SK-N-SH treated with all-trans-retinoic acid at 6 μM for 48 hours (cell line): ENCODE measurements around the gene LONP2.
"Not testable (repeated sequence)": the region's sequence is repeated elsewhere in the genome, so short reads cannot be mapped to it uniquely, and the experiment has no call there.

Experiments
- ATAC-seq: fragments of 200-7000 bp; cut with Tn5 transposase; 3 replicates; pipeline ENCODE4 v1.9.1; 2020; ENCODE audit warnings: mild to moderate bottlenecking, moderate library complexity
- ARNTL ChIP-seq: fragments of 450-650 bp; formaldehyde crosslinking; IDR thresholded peaks from 2 replicates; pipeline ENCODE4 v1.5.0; 2020; ENCODE audit warnings: low read depth, mild to moderate bottlenecking, moderate library complexity, borderline replicate concordance
- BACH2 ChIP-seq: fragments of 250-450 bp; sonication (Bioruptor Pico); IDR thresholded peaks from 2 replicates; pipeline ENCODE4 v1.9.0; 2021; ENCODE audit warnings: mild to moderate bottlenecking, borderline replicate concordance
- CREB5 ChIP-seq: fragments of 250-450 bp; sonication (Bioruptor Pico); IDR thresholded peaks from 2 replicates; pipeline ENCODE4 v1.5.1; 2020; ENCODE audit warnings: low read depth, mild to moderate bottlenecking, moderate library complexity
- CSDC2 ChIP-seq: fragments of 250-450 bp; sonication (Bioruptor Pico); IDR thresholded peaks from 2 replicates; pipeline ENCODE4 v1.5.0; 2020; ENCODE audit warnings: mild to moderate bottlenecking, moderate library complexity
- CSRNP3 ChIP-seq: fragments of 250-450 bp; sonication (Bioruptor Pico); IDR thresholded peaks from 2 replicates; pipeline ENCODE4 v1.5.1; 2021; ENCODE audit warnings: mild to moderate bottlenecking, moderate library complexity
- ESRRG ChIP-seq: fragments of 250-450 bp; sonication (Bioruptor Pico); IDR thresholded peaks from 2 replicates; pipeline ENCODE4 v1.6.1; 2021; ENCODE audit warnings: mild to moderate bottlenecking
- GLIS3 ChIP-seq: fragments of 250-450 bp; sonication (Bioruptor Pico); IDR thresholded peaks from 2 replicates; pipeline ENCODE4 v1.5.0; 2020; ENCODE audit warnings: mild to moderate bottlenecking, moderate library complexity
- ISL1 ChIP-seq: fragments of 250-450 bp; sonication (Bioruptor Pico); IDR thresholded peaks from 2 replicates; pipeline ENCODE4 v2.1.2; 2022; ENCODE audit warnings: mild to moderate bottlenecking, moderate library complexity
- OSR1 ChIP-seq: fragments of 250-450 bp; sonication (Bioruptor Pico); IDR thresholded peaks from 2 replicates; pipeline ENCODE4 v1.8.0; 2022; ENCODE audit warnings: moderate library complexity, mild to moderate bottlenecking, inconsistent platforms
- PATZ1 ChIP-seq: fragments of 250-450 bp; sonication (Bioruptor Pico); IDR thresholded peaks from 2 replicates; pipeline ENCODE4 v1.8.0; 2020; ENCODE audit warnings: mild to moderate bottlenecking, moderate library complexity, borderline replicate concordance
- POU6F1 ChIP-seq: fragments of 250-450 bp; sonication (Bioruptor Pico); IDR thresholded peaks from 2 replicates; pipeline ENCODE4 v1.8.0; 2021; ENCODE audit warnings: low read depth, mild to moderate bottlenecking, moderate library complexity, borderline replicate concordance
- PPARA ChIP-seq: fragments of 250-450 bp; sonication (Bioruptor Pico); IDR thresholded peaks from 2 replicates; pipeline ENCODE4 v1.5.0; 2020; ENCODE audit warnings: mild to moderate bottlenecking, borderline replicate concordance
- RARB ChIP-seq: fragments of 250-450 bp; sonication (Bioruptor Pico); IDR thresholded peaks from 2 replicates; pipeline ENCODE4 v1.8.0; 2021; ENCODE audit warnings: mild to moderate bottlenecking, moderate library complexity
- SNAI2 ChIP-seq: fragments of 250-450 bp; sonication (Bioruptor Pico); IDR thresholded peaks from 2 replicates; pipeline ENCODE4 v1.5.0; 2020; ENCODE audit warnings: mild to moderate bottlenecking, moderate library complexity
- TCF4 ChIP-seq: fragments of 250-450 bp; sonication (Bioruptor Pico); IDR thresholded peaks from 2 replicates; pipeline ENCODE4 v1.8.0; 2021; ENCODE audit warnings: mild to moderate bottlenecking, moderate library complexity, borderline replicate concordance
- TOX ChIP-seq: fragments of 250-450 bp; sonication (Bioruptor Pico); IDR thresholded peaks from 2 replicates; pipeline ENCODE4 v1.8.0; 2021; ENCODE audit warnings: mild to moderate bottlenecking, moderate library complexity, borderline replicate concordance
- ZFP3 ChIP-seq: fragments of 250-450 bp; sonication (Bioruptor Pico); IDR thresholded peaks from 2 replicates; pipeline ENCODE4 v1.5.0; 2020; ENCODE audit warnings: mild to moderate bottlenecking, moderate library complexity
- ZFP30 ChIP-seq: fragments of 450-650 bp; formaldehyde crosslinking; IDR thresholded peaks from 2 replicates; pipeline ENCODE4 v1.5.0; 2022; ENCODE audit warnings: mild to moderate bottlenecking, moderate library complexity
- ZNF70 ChIP-seq: fragments of 450-650 bp; formaldehyde crosslinking; IDR thresholded peaks from 2 replicates; pipeline ENCODE4 v1.5.0; 2020; ENCODE audit warnings: mild to moderate bottlenecking, moderate library complexity
- ZNF8 ChIP-seq: fragments of 450-650 bp; formaldehyde crosslinking; IDR thresholded peaks from 2 replicates; pipeline ENCODE4 v1.5.0; 2020; ENCODE audit warnings: mild to moderate bottlenecking, moderate library complexity
- TF ChIP-seq, protein P1 (sequence below): fragments of 250-450 bp; sonication (Bioruptor Pico); IDR thresholded peaks from 2 replicates; pipeline ENCODE4 v1.5.0; 2020; ENCODE audit warnings: mild to moderate bottlenecking, moderate library complexity

LONP2 gene

DNA sequence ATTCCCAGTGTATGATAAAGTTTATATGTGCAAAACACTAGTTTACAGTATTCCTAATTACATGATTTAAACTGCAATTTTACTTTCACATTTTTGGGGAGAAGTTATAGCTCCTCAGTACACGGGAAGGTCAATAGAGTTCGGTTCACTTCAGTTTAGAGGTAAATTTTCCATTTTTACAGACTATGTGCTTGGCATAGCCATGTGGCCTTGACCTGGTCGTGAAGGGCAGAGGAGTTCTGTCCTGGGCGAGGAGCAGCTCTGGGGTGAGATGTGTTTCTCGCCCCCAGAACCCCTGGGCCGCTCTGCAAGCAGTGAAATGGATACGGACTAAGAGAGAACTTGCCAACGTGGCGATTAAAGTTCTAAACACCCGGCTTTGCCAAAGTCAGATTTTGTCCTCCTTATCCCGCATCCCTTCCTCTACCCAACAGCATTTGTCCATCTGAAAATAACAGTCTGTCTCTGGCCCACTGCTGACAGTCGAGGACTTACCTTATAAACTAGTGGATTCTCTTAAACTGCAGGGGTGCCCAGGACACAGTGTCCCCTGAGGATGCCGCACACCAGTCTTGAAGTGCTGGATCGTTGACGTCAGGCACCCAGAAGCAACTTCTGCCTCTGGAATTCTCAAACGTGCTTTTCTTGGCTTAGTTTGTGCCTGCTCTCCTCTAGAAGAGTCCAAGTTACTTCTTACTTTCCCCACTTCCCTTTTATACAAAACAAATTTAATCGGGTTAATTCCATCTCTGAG lies 142.6 kb downstream of the LONP2 start:
- no peak for ATAC-seq
- no peak for TF ChIP-seq ISL1 (CRISPR knock-in tag)
- TF ChIP-seq SNAI2 (CRISPR knock-in tag) = no peak

- ATAC-seq = no peak
- TF ChIP-seq PPARA (CRISPR knock-in tag) = no peak
Observed at GRCh38 chr16:48392407-48392806, 148.3 kb downstream of the LONP2 start.

- peak; percentile 56; the same call in 2 of the 3 replicates for ATAC-seq
- TF ChIP-seq PATZ1 = no peak
- no peak for TF ChIP-seq ZNF8 (CRISPR knock-in tag)
- no peak for TF ChIP-seq TOX
- 0 out of 2 replicates have a peak, but pooled peaks have one; percentile 14 for TF ChIP-seq TCF4 (CRISPR knock-in tag)
- TF ChIP-seq, all 23 proteins: peak for 1
Observed at GRCh38 chr16:48393485-48394354, 149.6 kb downstream of the LONP2 start.

DNA sequence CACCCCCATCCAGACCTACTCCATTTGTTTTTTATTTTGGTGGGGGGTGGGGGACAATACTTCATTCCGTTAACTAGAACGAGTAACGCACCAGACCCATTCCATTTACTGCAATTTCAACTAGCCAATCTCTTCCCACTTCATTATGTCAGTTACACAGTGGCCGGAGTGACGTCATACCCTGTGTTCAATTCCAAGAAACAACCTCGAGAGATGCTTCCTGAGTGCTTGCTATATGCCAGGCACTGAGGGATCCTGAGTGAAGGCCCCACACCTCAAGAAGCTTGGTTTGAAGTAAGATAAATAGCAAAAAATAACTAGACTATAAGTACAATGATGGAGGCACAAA lies 150.2 kb downstream of the LONP2 start:
- ATAC-seq = no peak
- TF ChIP-seq CSDC2 (no peak), POU6F1 (CRISPR knock-in tag) (no peak), ZFP3 (no peak), GLIS3 (no peak), SNAI2 (CRISPR knock-in tag) (no peak), OSR1 (CRISPR knock-in tag) (no peak), TCF4 (CRISPR knock-in tag) (no peak), RARB (CRISPR knock-in tag) (no peak), ESRRG (no peak), ZNF70 (CRISPR knock-in tag) (no peak), ZFP30 (CRISPR knock-in tag) (no peak), ARNTL (CRISPR knock-in tag) (no peak), CSRNP3 (no peak), PPARA (CRISPR knock-in tag) (no peak)
- TF ChIP-seq, all 23 proteins: peak for 0

- TF ChIP-seq RARB (CRISPR knock-in tag) = no peak
- TF ChIP-seq, all 23 proteins: peak for 0
- ATAC-seq = no peak
Observed at GRCh38 chr16:48395375-48395774, 151.3 kb downstream of the LONP2 start.

DNA sequence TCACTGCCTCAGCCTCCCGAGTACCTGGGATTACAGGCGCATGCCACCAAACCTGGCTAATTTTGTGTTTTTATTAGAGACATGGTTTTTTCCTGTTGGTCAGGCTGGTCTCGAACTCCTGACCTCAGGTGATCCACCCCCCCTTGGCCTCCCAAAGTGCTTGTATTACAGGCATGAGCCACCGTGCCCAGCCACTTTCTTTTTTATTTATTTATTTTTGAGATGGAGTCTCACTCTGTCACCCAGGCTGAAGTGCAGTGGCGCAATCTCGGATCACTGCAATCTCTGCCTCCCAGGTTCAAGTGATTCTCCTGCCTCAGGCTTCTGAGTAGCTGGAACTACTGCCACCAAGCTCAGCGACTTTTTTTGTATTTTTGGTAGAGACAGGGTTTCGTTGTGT lies 158.4 kb downstream of the LONP2 start:
- ATAC-seq = not testable (repeated sequence)

- ATAC-seq = no peak
- TF ChIP-seq CSDC2 (no peak), CREB5 (CRISPR knock-in tag) (no peak), ZNF70 (CRISPR knock-in tag) (no peak), TCF4 (CRISPR knock-in tag) (no peak), ZNF8 (CRISPR knock-in tag) (no peak), ZFP30 (CRISPR knock-in tag) (no peak), TOX (no peak), ESRRG (no peak), BACH2 (no peak)
- TF ChIP-seq, protein P1, sequence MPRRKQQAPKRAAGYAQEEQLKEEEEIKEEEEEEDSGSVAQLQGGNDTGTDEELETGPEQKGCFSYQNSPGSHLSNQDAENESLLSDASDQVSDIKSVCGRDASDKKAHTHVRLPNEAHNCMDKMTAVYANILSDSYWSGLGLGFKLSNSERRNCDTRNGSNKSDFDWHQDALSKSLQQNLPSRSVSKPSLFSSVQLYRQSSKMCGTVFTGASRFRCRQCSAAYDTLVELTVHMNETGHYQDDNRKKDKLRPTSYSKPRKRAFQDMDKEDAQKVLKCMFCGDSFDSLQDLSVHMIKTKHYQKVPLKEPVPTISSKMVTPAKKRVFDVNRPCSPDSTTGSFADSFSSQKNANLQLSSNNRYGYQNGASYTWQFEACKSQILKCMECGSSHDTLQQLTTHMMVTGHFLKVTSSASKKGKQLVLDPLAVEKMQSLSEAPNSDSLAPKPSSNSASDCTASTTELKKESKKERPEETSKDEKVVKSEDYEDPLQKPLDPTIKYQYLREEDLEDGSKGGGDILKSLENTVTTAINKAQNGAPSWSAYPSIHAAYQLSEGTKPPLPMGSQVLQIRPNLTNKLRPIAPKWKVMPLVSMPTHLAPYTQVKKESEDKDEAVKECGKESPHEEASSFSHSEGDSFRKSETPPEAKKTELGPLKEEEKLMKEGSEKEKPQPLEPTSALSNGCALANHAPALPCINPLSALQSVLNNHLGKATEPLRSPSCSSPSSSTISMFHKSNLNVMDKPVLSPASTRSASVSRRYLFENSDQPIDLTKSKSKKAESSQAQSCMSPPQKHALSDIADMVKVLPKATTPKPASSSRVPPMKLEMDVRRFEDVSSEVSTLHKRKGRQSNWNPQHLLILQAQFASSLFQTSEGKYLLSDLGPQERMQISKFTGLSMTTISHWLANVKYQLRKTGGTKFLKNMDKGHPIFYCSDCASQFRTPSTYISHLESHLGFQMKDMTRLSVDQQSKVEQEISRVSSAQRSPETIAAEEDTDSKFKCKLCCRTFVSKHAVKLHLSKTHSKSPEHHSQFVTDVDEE (CRISPR knock-in tag) = no peak
Observed at GRCh38 chr16:48405153-48405552, 161.1 kb downstream of the LONP2 start.
